ENCODE results near the gene OR6M1.

Gene OR6M1, protein sequence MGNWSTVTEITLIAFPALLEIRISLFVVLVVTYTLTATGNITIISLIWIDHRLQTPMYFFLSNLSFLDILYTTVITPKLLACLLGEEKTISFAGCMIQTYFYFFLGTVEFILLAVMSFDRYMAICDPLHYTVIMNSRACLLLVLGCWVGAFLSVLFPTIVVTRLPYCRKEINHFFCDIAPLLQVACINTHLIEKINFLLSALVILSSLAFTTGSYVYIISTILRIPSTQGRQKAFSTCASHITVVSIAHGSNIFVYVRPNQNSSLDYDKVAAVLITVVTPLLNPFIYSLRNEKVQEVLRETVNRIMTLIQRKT

GRCh38 chr11:123806249-123806648 is at the start of gene OR6M1:
Gene OR6M1 (minus strand): TSS chr11:123806349. CDS start chr11:123806349, 0 bp downstream.
- no peak for DNase-seq (ENCODE audit: low read depth)

- no peak for DNase-seq (ENCODE audit: low read depth)
These were observed 46.9 kb upstream of the OR6M1 start for GRCh38 chr11:123853038-123853437.

GRCh38 chr11:123852321-123852720 is 46.2 kb upstream of the OR6M1 start:
- no peak for DNase-seq (ENCODE audit: low read depth)

DNA sequence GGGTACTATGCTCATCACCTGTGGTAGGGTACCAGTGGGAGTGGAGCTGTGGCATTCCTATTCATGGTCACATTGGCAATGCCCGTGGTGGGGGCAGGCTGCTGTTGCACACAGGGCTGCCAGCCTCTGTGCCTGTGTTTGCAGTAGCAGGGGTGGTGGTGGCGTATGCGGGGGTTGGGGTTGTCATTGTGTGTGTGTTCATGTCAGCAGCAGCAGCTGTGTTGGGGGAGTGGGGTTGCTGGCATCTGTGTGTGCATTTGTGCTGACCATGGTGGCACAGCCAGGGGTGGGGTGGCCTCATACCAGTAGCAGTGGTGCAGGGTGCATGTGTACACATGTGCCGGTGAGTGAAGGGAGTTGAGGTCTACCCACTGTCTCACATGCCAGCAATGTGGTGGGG is 45.0 kb upstream of the OR6M1 start:
- no peak for DNase-seq (ENCODE audit: low read depth)

- no peak for DNase-seq (ENCODE audit: low read depth)
These were observed 35.0 kb upstream of the OR6M1 start for GRCh38 chr11:123841174-123841573.

GRCh38 chr11:123839131-123839530 is 33.0 kb upstream of the OR6M1 start:
- DNase-seq (ENCODE audit: low read depth): no peak

GRCh38 chr11:123838659-123839058 is 32.5 kb upstream of the OR6M1 start:
- no peak for DNase-seq (ENCODE audit: low read depth)

- DNase-seq (ENCODE audit: low read depth): no peak
These were observed 32.0 kb upstream of the OR6M1 start for GRCh38 chr11:123838199-123838598.

GRCh38 chr11:123833095-123833494 is 26.9 kb upstream of the OR6M1 start:
- DNase-seq (ENCODE audit: low read depth): no peak

DNA sequence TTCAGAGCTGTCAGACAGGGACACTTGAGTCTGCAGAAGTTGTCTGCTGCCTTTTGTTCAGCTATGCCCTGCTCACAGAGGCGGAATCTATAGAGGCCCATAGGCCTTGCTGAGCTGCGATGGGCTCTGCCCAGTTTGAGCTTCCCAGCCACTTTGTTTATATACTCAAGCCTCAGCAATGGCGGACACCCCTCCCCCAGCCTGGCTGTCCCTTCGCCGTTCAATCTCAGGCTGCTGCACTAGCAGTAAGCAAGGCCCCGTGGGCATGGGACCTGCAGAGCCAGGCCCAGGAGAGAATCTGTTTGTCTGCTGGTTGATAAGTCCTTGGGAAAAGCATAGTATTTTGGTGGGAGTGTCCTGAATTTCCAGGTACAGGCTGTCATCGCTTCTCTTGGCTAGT is 23.6 kb upstream of the OR6M1 start:
- no peak for DNase-seq (ENCODE audit: low read depth)

GRCh38 chr11:123822599-123822998 is 16.4 kb upstream of the OR6M1 start:
- no peak for DNase-seq (ENCODE audit: low read depth)

DNA sequence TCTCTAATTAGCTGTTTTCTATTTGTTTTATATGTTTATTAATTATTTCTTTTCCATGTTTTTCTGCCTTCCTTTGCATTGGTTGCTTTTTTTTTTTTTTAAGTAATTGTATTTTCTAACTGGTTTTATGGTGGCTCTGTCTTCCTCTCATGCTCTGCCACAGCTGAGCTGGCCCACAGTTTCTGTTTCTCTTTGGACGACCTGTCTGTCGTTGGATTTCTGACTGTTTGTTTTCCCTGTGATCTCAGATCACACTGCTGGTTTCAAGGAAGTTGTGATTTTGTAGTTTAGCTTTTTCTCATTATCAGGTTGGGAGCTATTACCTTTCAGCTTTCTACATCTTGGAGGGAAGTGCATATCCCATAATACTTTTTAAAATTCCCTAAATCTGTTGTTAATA is 15.9 kb upstream of the OR6M1 start:
- DNase-seq (ENCODE audit: low read depth): no peak

GRCh38 chr11:123815122-123815521 is 9.0 kb upstream of the OR6M1 start:
- no peak for DNase-seq (ENCODE audit: low read depth)

GRCh38 chr11:123801765-123802164 is 4.4 kb downstream of the OR6M1 start:
- no peak for DNase-seq (ENCODE audit: low read depth)

GRCh38 chr11:123800036-123800435 is 6.1 kb downstream of the OR6M1 start:
- DNase-seq (ENCODE audit: low read depth): no peak

- no peak for DNase-seq (ENCODE audit: low read depth)
These were observed 6.7 kb downstream of the OR6M1 start for GRCh38 chr11:123799438-123799837.

DNA sequence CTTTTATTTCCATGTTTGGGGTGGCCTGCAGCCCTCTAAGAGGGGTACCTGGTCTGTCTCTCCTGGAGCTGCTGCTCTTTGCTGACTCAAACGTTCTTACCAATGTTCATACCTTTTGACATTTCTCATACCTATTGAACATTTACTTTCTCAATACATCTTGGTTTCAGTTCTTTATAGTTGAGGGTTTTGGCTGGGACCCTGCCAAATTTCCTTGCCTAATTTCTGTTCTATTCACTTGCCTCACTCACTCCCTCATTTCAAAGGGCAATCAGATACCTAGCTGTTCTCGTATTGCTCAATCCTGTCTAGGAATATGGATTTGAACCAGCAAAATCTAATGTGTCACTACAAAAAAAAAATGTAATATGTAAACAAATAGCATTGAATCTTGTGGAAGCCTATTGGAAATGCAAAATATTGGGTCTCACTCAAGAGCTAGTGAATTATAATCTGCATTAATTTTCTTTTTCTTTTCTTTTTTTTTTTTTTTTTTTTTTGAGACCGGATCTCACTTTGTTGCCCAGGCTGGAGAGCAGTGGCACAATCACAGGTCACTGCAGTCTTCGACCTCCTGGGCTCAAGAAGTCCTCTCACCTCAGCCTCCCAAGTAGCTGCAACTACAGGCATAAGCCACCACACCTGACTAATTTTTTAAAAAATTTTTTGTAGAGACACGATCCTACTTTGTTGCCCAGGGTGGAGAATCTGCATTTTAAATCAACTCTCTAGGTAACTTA is 7.5 kb downstream of the OR6M1 start:
- no peak for DNase-seq (ENCODE audit: low read depth)

- DNase-seq (ENCODE audit: low read depth): no peak
These were observed 8.1 kb downstream of the OR6M1 start for GRCh38 chr11:123798079-123798478.

DNA sequence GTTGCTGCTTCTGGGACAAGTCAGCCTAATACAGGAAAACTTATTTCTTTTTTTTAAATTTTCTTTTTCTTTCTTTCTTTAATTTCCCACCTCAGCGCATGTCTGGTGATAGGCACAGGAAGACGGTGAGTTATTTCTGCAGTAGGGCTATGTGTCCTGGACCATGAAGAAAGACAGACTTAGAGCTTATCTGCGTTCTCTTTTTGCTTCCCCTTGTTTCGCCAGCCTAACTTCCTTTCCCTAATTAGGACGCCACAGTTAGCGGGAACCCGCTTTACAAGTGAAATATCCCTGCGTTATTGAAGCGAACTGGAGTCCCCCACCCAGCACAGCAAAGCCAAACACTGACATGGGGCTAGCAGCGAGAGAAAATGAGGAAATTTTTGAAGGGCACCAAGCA is 8.6 kb downstream of the OR6M1 start:
- DNase-seq (ENCODE audit: low read depth): no peak

- no peak for DNase-seq (ENCODE audit: low read depth)
These were observed 9.0 kb downstream of the OR6M1 start for GRCh38 chr11:123797114-123797513.

DNA sequence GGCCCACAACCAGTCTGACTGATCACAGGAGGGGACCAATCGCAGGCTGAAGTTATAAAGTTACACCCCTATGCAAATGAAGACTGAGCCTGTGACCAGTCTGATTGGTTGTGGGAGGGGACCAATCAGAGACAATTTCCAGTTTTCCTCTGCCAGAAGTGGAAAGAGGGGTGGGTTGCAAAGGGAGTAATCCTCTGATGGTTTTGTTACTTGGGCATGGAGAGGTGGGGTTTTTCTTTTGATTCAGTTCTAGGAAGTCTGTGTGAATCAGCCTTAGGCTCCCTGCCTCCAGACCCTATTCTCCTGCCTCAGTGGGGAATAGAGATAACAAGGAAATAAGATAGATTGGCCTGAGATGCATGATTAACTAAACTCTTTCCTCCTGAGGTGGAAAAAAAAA is 9.9 kb downstream of the OR6M1 start:
- no peak for DNase-seq (ENCODE audit: low read depth)

DNA sequence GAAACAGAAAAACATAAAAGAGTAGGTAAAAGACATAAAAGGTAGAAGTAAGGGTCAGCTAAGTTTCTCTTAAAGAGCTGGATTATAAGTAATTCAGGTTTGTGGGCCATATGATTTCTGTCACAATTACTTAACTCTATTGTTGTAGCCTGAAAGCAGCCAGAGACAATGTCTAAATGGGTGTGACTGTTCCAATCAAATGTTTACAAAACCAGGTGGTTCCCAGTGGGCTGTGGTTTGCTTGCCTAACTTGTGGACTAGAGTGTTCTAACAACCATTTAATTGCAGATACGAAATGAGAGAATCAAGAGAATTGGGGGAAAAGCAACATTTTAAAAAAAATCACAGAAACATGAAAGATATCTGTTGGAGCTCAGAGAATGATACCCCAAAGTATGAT is 22.6 kb downstream of the OR6M1 start:
- DNase-seq (ENCODE audit: low read depth): no peak

DNA sequence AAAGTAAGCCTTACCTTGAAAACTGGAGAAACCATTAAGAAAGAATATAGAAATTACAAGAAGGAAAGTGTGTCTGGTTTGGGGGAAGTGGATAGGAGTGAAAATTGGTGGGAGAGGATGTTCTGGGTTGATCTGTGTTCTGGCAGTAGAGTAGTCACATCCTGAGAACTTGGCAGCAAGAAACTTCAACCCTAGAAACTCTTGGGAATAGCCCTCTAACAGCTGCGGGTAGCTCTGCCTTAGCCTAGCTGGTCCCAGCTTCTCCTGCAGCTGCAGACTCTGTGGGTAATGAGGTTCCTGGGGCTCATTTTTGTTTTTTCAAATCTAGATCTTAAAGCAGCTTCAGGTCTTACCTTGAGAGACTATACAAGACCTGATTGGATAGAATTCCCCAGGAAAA is 27.6 kb downstream of the OR6M1 start:
- no peak for DNase-seq (ENCODE audit: low read depth)
